HL-60 (cell line): ENCODE results near the gene CALML3.

Experiments
- GABPA ChIP-seq: IDR thresholded peaks from 2 replicates; pipeline ENCODE4 v1.6.1; 2012; ENCODE audit warnings: low read depth
- POLR2AphosphoS5 ChIP-seq: IDR thresholded peaks from 2 replicates; pipeline ENCODE4 v1.6.1; 2012; ENCODE audit warnings: low read depth
- TF ChIP-seq, protein P1 (sequence below): IDR thresholded peaks from one replicate; pipeline ENCODE4 v1.5.1; 2011; ENCODE audit warnings: low read length, control low read depth, inconsistent platforms; ENCODE audit not compliant: insufficient read depth
- TF ChIP-seq, protein P2 (sequence below): IDR thresholded peaks from 2 replicates; pipeline ENCODE4 v1.6.1; 2012; ENCODE audit warnings: low read depth; ENCODE audit not compliant: insufficient replicate concordance

DNA sequence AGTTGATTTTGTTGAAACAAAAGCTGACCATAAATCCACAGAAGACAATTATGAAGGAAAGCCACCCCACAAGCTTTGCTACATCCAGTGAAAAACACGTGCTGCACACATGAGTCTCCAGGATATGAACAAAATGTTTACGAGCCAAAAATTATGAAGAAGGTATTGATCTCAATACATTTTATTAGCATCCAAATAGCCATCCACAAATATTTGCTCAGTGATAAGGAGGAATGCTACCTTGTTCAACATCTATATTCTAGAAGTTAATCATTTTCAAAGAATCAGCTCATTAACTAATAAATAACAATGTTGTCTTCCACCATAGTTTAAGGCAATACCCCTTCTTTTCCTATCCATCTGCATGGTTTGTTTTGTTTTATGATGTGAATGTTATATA, 42.7 kb downstream of the CALML3 start:
- no peak for TF ChIP-seq POLR2AphosphoS5
- TF ChIP-seq, protein P1, sequence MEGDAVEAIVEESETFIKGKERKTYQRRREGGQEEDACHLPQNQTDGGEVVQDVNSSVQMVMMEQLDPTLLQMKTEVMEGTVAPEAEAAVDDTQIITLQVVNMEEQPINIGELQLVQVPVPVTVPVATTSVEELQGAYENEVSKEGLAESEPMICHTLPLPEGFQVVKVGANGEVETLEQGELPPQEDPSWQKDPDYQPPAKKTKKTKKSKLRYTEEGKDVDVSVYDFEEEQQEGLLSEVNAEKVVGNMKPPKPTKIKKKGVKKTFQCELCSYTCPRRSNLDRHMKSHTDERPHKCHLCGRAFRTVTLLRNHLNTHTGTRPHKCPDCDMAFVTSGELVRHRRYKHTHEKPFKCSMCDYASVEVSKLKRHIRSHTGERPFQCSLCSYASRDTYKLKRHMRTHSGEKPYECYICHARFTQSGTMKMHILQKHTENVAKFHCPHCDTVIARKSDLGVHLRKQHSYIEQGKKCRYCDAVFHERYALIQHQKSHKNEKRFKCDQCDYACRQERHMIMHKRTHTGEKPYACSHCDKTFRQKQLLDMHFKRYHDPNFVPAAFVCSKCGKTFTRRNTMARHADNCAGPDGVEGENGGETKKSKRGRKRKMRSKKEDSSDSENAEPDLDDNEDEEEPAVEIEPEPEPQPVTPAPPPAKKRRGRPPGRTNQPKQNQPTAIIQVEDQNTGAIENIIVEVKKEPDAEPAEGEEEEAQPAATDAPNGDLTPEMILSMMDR, result no peak
- TF ChIP-seq, protein P2, sequence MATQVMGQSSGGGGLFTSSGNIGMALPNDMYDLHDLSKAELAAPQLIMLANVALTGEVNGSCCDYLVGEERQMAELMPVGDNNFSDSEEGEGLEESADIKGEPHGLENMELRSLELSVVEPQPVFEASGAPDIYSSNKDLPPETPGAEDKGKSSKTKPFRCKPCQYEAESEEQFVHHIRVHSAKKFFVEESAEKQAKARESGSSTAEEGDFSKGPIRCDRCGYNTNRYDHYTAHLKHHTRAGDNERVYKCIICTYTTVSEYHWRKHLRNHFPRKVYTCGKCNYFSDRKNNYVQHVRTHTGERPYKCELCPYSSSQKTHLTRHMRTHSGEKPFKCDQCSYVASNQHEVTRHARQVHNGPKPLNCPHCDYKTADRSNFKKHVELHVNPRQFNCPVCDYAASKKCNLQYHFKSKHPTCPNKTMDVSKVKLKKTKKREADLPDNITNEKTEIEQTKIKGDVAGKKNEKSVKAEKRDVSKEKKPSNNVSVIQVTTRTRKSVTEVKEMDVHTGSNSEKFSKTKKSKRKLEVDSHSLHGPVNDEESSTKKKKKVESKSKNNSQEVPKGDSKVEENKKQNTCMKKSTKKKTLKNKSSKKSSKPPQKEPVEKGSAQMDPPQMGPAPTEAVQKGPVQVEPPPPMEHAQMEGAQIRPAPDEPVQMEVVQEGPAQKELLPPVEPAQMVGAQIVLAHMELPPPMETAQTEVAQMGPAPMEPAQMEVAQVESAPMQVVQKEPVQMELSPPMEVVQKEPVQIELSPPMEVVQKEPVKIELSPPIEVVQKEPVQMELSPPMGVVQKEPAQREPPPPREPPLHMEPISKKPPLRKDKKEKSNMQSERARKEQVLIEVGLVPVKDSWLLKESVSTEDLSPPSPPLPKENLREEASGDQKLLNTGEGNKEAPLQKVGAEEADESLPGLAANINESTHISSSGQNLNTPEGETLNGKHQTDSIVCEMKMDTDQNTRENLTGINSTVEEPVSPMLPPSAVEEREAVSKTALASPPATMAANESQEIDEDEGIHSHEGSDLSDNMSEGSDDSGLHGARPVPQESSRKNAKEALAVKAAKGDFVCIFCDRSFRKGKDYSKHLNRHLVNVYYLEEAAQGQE, result no peak
- no peak for TF ChIP-seq GABPA
